Stimulated activated naive CD4-positive, alpha-beta T cell (primary cell): Measurements from ENCODE around the gene ZNF385D.

Experiments
- DNase-seq, 6 experiments: peaks; one replicate each; lab custom pipeline; 2025; lab: John Stamatoyannopoulos, UW

Gene ZNF385D

DNA sequence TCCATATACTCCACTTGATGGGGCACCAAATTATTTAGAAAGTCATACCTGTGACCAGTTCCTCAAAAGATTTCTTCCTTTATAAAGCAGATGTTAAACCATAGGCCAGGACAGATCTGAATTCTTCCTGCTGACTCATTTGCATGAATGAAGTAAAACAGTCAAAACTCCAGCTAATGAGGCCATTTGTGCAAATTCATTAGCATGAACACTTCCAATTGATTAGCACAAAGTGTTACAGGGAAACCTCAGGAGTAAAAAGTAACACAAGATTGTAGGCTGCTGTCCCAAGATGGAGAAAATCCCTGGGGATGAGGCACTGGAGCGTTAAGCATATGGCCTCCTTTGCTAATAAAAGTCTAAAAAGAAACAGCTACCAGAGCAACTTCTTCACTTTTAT, 149.8 kb downstream of the ZNF385D start:
- DNase-seq, result no peak

GRCh38 chr3:21599890-21600289, 151.1 kb downstream of the ZNF385D start:
- no peak for DNase-seq

DNA sequence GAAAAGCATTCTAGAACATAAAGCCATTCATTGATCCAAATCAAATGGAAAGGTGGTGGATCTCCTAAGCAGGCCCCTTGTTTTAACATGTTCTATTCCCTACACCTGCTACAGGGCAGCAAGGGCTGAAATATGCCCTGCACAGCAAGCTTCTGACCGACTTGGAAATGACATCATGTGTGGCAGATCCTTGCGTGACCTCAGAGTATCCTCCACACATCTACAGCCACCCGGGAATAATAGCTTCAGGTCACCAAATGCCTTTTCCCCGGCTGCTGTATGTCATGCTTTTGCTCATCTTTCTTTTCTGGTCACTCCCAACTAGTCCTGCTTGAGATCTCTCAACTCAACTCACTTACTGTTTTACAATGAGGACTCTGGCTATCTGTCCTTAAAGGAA, 158.2 kb downstream of the ZNF385D start:
- no peak for DNase-seq

- DNase-seq, result no peak
These were observed 163.1 kb downstream of the ZNF385D start for GRCh38 chr3:21587894-21588293.

GRCh38 chr3:21585216-21585740, 165.7 kb downstream of the ZNF385D start:
- no peak for DNase-seq

DNA sequence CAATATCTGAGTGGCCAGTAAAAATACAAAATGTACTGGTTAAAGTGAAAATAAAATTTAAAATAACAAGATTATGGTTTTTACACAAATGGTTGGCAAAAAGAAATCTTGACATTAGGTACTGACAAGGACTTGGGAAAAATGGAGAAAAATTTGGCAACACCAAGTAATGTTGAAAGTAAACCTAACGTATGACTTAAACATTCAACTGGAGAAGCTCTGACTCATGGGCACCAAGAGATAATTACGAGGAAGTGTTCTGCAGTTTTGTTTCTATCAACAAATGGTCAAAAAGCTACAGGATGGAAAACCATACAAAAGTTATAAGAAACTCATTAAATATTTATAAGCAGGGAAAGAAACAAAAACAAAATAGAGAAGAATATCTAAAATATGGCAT, 177.7 kb downstream of the ZNF385D start:
- DNase-seq, result no peak

DNA sequence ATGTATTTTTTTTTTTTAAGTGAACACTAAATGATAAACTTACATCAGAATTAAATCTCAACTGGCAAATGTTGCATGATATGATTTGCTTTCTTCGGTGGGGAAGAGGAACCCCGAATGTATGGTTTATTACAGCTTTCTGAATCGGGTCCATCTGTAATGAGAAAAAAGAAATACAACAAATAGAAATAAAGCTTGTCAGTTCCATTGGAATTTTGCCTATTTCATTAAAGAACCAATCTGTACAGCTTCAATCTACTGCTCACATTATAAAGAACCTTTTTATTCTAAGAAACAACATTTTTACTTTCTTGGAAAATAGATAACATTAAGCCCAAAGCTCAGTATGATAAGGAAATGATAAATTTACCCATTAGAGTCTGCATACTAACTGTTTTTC, 186.5 kb downstream of the ZNF385D start:
- no peak for DNase-seq

GRCh38 chr3:21562243-21562642, 188.8 kb downstream of the ZNF385D start:
- DNase-seq, result no peak

DNA sequence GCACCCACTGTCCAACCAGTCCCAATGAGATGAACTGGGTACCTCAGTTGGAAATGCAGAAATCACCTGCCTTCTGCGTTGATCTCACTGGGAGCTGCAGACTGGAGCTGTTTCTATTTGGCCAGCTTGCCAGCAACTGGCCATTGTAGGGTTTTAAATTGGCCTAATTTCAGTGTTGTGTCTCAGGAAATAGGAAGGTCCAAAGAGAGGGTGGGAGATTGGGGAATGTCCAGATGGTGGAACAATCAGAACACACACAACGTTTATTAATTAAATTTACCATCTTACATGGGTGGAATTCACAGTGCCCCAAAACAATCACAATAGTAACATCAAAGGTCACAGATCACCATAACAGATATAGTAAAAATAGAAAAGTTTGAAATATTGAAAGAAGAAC, 189.5 kb downstream of the ZNF385D start:
- no peak for DNase-seq

GRCh38 chr3:21551019-21551418, 200.0 kb downstream of the ZNF385D start:
- DNase-seq, result no peak

- DNase-seq, result no peak
These were observed 206.9 kb downstream of the ZNF385D start for GRCh38 chr3:21544076-21544462.

DNA sequence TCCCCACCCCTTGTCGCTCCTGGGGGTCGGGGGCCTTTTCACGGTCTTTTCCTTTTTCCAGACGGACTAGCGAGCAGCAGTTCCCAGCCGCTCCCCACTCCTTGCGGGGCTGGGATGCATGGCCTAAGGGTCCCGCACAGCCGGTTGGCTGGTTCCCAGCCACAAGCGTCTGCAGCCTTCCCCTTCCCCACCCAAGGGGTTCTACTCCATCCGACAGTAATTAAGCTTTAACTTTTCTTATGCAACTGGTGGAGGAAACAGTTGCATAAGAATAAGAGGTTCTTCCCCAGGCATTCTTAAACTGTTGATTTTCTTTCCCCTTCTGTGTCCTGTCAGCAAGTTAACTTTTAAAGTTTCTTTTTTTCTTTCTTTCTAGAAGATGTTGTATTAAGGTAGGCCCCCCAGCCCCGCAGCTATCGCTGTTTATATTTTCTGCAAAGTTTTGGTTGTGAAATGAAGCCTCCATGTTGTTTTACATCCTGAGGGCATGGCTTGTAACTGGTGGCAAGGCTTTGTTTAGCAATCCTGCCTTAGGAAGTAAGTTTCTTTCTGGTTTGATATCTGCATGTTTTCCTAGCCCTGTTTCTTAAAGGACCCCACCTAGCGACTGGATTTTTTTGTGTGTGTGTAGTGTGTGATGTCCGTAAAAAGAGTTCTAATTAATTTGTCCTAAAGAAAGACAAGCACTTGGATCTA, 207.5 kb downstream of the ZNF385D start:
- DNase-seq, result no peak

- no peak for DNase-seq
These were observed 208.2 kb downstream of the ZNF385D start for GRCh38 chr3:21542656-21543379.

- no peak for DNase-seq
These were observed 210.7 kb downstream of the ZNF385D start for GRCh38 chr3:21540265-21540664.

GRCh38 chr3:21534462-21534861, 216.5 kb downstream of the ZNF385D start:
- DNase-seq, result no peak

DNA sequence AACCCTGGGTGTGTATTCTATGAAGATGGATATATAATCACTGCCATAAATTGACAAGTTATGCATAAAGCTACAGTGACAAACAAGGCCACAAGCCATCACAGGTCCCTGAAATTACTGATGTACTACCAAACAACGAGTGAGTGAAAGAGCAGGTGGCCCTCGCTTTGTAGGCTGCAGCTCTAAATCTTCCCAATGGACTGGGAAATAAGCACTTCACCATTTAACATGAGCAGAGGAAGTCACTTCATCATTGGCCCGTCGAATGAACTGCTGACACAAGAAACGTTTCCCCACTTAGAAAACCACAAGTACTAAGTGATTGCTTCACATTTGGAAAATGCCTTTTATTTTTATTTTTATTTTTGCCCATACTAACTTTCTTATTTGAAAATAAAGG, 218.0 kb downstream of the ZNF385D start:
- DNase-seq, result no peak

GRCh38 chr3:21531909-21532308, 219.1 kb downstream of the ZNF385D start:
- DNase-seq, result no peak

DNA sequence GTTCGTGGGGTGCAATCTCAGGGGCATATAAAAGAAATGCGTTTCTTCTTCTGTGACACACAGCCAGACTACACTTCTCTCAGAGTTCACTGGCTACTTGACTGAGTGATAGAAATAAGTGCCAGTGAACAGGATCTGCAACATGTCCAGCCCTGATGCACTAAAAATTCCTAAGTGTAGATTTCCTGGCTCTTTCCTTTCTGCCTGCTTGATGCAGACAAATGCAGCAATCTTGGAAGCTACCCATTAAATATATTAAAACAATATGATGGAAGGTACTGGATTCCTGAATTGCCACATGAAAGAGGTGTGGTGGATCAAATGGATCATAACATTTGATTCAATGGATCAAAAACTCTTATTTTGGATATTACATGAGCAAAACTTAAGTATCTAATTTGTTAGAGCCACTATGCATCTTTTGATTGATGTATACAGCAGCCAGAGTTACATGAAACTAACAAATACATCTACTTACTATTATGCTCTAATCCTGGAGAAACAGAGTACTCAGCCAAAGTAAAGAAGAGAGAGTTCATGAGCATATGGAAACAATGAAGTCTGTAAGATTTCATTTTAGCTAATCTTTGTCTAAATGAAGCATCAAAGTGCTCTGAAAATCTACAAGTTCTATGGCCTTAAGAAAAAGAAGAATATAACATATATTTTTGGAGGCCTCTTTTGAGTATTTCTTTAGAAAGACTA, 222.6 kb downstream of the ZNF385D start:
- DNase-seq, result no peak

DNA sequence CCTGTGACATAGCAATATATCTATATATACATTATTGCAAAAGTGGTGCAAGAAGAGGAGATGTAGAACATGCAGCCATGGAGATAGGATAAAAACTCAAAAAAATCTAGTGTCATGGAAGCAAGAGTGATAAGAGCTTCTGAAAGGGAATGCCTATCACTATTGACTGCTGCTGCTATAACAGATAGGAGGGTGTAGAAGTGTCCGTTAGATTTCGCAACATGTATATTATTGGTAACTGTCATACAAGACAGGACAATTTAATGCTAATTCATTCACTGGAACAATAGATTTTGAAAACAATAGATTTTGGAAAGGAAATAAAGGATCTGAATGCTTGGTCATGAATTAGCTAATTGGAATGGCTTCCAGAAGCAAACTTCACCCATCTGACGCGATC, 224.5 kb downstream of the ZNF385D start:
- no peak for DNase-seq

DNA sequence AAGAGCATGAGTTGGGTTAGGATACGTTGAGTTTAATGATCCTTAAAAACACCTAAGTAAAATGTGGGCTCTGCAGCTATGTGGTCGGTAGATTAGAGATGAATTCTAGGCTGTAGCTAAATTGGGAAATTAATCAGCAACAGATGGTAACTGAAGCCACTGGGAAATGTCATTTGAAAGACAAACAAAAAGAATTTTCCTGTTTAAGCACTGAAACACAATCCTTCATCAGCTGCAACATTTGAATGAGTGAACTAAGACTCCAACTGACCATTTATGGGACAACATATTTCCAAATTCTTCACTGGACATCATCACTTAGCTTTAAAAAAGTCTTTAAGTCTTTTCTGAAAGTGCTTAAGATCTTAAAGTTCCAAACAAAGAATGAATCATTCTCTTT, 226.9 kb downstream of the ZNF385D start:
- DNase-seq, result no peak

DNA sequence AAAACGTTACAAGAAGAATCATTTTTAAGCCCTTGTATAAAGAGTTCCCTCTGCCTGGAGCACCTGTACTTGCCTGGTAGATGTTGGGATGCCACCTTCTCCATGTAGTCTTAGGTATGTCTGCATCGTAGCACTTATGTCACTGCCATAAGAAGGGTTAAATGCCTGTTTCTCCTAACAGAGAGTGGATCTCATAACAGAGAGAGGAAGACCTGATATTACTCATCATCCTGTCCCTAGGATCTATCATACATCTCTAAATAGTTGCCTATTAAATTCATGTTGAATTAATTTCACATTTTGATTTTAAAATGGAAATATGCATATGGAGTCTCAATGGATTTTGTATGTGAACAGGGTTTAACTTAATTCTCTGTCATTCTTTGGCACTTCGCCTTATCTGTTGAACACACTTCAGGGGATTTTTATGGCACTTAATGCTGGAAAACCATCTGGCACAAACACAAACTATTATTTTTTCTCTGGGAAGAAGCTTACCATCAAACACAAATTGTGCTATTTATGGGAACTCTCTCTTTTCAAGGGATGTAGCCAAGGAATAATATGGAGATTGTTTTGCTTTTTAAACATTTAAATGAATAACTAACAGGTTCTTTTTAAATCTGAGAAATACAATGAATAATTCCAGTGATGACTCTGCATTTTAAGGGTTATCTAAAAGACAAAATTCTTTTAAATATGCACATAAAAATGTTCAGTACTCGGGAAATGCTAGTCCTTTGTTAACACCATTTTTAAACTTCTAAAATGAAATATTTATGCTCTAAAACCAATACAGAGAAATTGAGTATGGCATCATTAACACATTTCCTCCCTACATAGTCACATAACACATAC, 230.7 kb downstream of the ZNF385D start:
- DNase-seq, result no peak

GRCh38 chr3:21517184-21517583, 233.8 kb downstream of the ZNF385D start:
- DNase-seq, result no peak
